Activated CD8-positive, alpha-beta memory T cell treated with anti-CD3 and anti-CD28 coated beads, Interleukin-2, amount 10 ng/mL, durations not matched to agents 7 days and 5 days (primary cell): ENCODE data around the gene CLEC4A. TPM values are rescaled to one million over a fixed set of nuclear protein-coding genes. Genes with fewer than 3 reads are reported as not detected.
"Not testable (repeated sequence)": the region's sequence is repeated elsewhere in the genome, so short reads cannot be mapped to it uniquely, and the experiment has no call there.

Experiments
- ATAC-seq: fragments of 150-1000 bp; cut with Tn5 transposase; one replicate; pipeline ENCODE4 v1.10.0; 2021; ENCODE audit warnings: moderate library complexity
- CTCF ChIA-PET: fragments of 350-600 bp; sonication (Branson Sonifier 250); formaldehyde crosslinking; loops from one replicate; lab custom pipeline; 2021; ENCODE audit warnings: antibody characterized with exemption; lab: Charles Lee
- DNase-seq: peaks from one replicate; pipeline ENCODE4 v3.0.0-alpha.2; 2020
- H3K27ac Mint-ChIP-seq: one replicate; pipeline ENCODE4 v1.8.0; 2021; ENCODE audit warnings: mild to moderate bottlenecking, mixed read lengths
- H3K27me3 Mint-ChIP-seq: one replicate; pipeline ENCODE4 v1.8.0; 2021; ENCODE audit warnings: mixed read lengths
- H3K36me3 Mint-ChIP-seq: one replicate; pipeline ENCODE4 v1.8.0; 2021; ENCODE audit warnings: mild to moderate bottlenecking, mixed read lengths
- H3K4me1 Mint-ChIP-seq: one replicate; pipeline ENCODE4 v1.8.0; 2021; ENCODE audit warnings: mixed read lengths
- H3K4me3 Mint-ChIP-seq: one replicate; pipeline ENCODE4 v1.8.0; 2021; ENCODE audit warnings: mild to moderate bottlenecking, moderate library complexity, mixed read lengths
- H3K9me3 Mint-ChIP-seq: one replicate; pipeline ENCODE4 v1.8.0; 2022; ENCODE audit warnings: low read depth, mixed read lengths
- total RNA-seq, 2 experiments: library from RNA; stranded (reverse); gene quantifications; one replicate each; pipeline ENCODE4 v1.2.3, GENCODE V29; 2021

Gene CLEC4A
- total RNA-seq, 2 experiments from 2014 or later: 0.19 to 0.79 TPM

DNA sequence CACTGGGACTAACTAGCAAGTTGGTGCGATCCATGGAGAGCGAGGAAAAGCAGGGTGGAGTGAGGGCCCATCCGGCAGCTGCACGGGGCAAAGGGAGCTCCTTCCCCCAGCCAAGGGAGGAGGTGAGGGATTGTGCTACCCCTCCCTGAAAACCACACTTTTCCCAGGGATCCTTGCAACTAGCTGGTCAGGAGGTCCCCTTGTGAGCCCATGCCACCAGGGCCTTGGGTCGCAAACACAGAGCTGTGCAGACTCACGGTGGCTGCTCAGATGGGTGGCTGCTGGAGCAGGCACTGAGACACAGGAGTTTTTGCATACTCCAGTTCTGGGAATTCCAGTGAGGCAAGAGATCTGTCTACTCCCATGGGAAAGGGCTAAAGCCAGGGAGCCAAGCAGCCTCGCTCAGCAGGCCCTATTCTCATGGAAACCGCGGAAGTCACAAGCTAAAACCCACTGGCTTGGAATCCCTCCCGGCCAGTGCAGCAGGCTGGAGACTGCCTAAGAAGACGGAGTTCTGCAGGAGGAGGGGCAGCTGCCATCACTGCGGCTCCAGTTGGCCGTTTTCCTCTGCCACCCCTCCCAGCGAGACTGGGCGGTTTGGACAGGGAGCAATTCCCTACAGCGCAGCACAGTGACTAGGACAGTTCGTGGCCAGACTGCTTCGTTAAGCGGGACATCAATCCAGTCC is 22.5 kb downstream of the CLEC4A start:
- Mint-ChIP-seq H3K4me3 (no peak overlapping the region), H3K36me3 (peaks cover 1% of the 10 kb centered on the region), H3K4me1 (no peaks in the 10 kb centered on the region), H3K27ac (no peak overlapping the region), H3K27me3 (peaks cover 50% of the 10 kb centered on the region), H3K9me3 (peaks cover 7% of the 10 kb centered on the region)
- CTCF ChIA-PET: no interaction called here
- DNase-seq (no peak), ATAC-seq (no peak)

DNA sequence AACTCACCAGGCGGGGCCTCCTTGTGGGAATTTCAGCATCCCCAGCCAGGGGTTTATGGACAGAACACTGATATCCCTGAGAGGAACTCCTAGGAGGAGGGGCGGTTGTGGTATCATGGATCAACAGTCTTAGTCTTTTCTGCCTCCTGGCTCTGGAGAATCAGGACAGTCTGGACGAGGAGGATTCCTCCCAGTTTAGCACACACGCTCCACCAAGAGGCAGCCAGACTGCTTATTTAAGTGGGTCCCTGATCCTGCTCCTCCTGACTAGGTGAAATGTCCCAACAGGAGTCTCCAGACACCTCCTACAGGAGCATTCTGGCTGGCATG is 23.0 kb downstream of the CLEC4A start:
- Mint-ChIP-seq H3K4me3 (no peak overlapping the region), H3K36me3 (no peaks in the 10 kb centered on the region), H3K27ac (no peak overlapping the region), H3K9me3 (peaks cover 4% of the 10 kb centered on the region), H3K27me3 (peaks cover 55% of the 10 kb centered on the region), H3K4me1 (no peaks in the 10 kb centered on the region)
- DNase-seq (no peak), ATAC-seq (no peak)
- CTCF ChIA-PET: no interaction called here

DNA sequence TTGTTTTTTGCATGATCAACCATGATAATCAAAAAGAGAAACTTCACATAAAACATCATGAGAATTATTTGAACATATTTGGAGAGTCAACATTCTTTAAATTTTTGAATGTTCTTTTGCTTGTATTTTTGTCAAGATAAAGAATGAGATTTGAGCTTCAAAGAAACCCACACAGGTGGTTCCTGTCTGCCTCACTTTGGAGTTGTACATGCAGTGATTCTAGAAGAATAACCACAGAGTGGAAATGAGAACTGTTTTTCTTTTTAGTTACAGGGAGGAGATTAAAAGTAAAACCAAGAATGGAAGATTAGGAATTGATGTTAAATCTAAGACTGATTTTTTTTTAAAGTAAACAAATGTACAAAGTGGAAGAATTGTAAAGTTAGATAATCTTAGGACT is 31.1 kb downstream of the CLEC4A start:
- H3K27me3 Mint-ChIP-seq: peaks cover 83% of the 10 kb centered on the region
- no peaks in the 10 kb centered on the region for H3K36me3 Mint-ChIP-seq
- no peak overlapping the region for H3K4me3 Mint-ChIP-seq
- no peak for ATAC-seq
- no peak overlapping the region for H3K27ac Mint-ChIP-seq
- H3K9me3 Mint-ChIP-seq: no peaks in the 10 kb centered on the region
- CTCF ChIA-PET: no interaction called here
- no peak for DNase-seq
- peaks cover 10% of the 10 kb centered on the region for H3K4me1 Mint-ChIP-seq

DNA sequence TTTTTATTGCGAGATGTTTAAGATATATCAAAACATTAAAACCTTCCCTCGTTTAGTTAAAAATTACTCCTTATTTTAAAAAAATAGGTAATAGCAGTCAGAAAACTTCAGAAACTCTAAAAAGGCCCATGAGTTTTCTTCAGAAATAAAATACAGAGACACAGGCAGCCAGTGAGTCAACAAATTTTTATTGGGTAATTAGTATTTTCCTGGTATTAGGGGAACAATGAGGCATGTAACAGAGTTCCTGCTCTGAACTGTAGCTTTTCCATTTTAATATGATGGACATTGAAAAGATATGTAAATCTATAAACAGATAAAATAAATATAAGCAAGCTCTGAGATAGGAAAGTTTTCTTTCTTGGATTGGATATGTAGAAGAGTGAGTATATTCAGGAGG is 33.0 kb downstream of the CLEC4A start:
- no peak overlapping the region for H3K4me3 Mint-ChIP-seq
- peaks cover 10% of the 10 kb centered on the region for H3K4me1 Mint-ChIP-seq
- peaks cover 77% of the 10 kb centered on the region for H3K27me3 Mint-ChIP-seq
- no peak for DNase-seq
- CTCF ChIA-PET: interaction anchor here (1.2 kb wide), 1 partner anchor 38 kb away, joined by 3 read pairs; no protein-coding TSS in a partner anchor
- no peaks in the 10 kb centered on the region for H3K9me3 Mint-ChIP-seq
- no peaks in the 10 kb centered on the region for H3K36me3 Mint-ChIP-seq
- ATAC-seq: no peak
- H3K27ac Mint-ChIP-seq: no peak overlapping the region

- DNase-seq (no peak), ATAC-seq (no peak)
- Mint-ChIP-seq H3K4me1 (peaks cover 13% of the 10 kb centered on the region), H3K9me3 (no peaks in the 10 kb centered on the region), H3K36me3 (no peaks in the 10 kb centered on the region), H3K4me3 (no peak within 1 kb of the TSS), H3K27ac (no peak within 1 kb of the TSS), H3K27me3 (peaks cover 73% of the 10 kb centered on the region)
- CTCF ChIA-PET: interaction anchor here (1.2 kb wide), 1 partner anchor 39 kb away, joined by 3 read pairs; no protein-coding TSS in a partner anchor
These were observed 33.4 kb downstream of the CLEC4A start, which contains the start of gene ZNF705A for GRCh38 chr12:8156845-8157244. Gene ZNF705A, plus strand, starts transcription at chr12:8157015. Its CDS starts 15,611 bp downstream, at chr12:8172626.

- CTCF ChIA-PET: no interaction called here
- peaks cover 65% of the 10 kb centered on the region for H3K27me3 Mint-ChIP-seq
- H3K4me1 Mint-ChIP-seq: peaks cover 20% of the 10 kb centered on the region
- ATAC-seq (no peak), DNase-seq (no peak)
- H3K4me3 Mint-ChIP-seq: no peak overlapping the region
- H3K9me3 Mint-ChIP-seq: no peaks in the 10 kb centered on the region
- no peaks in the 10 kb centered on the region for H3K36me3 Mint-ChIP-seq
- H3K27ac Mint-ChIP-seq: no peak overlapping the region
These were observed 34.2 kb downstream of the CLEC4A start for GRCh38 chr12:8157484-8158198.

- not testable (repeated sequence) for ATAC-seq, H3K36me3 Mint-ChIP-seq
These were observed 49.5 kb downstream of the CLEC4A start for GRCh38 chr12:8172911-8173310.

DNA sequence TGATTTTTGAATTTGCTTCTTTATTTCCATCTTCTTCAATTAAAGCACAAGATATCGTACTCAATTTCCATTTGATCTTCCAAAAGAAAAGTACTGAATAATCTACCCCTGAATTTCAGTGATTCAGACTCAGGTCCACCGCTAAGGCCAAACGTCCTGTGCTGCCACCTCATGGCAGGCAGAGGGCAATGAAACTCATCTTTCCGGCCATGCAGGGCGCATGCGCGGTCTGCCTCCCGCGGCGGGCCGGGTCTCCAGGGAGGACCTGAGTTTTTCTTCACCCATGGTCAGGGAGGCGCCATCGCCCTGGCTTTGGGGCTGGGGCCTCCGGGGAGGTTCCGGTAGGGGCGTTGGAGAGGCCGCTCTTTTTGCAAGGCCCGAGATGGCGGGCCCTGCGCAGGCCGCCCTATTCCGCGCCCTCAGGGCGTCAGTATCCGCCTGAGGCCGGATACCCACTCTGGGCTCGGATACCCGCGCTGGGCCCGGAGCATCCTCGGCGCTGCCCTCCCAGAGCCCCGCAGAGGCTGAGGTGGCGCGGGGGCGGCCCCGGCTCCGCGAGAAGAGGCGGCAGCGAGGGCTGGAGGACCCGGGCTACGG is 56.7 kb downstream of the CLEC4A start:
- H3K27me3 Mint-ChIP-seq, H3K9me3 Mint-ChIP-seq, H3K36me3 Mint-ChIP-seq: not testable (repeated sequence)
- CTCF ChIA-PET: interaction anchor here (0.7 to 1.9 kb wide), 4 partner anchors 22 to 91 kb away, joined by 3 to 6 read pairs (median 3); no protein-coding TSS in a partner anchor
- ATAC-seq: peak; percentile 95
- Mint-ChIP-seq H3K4me3 (peak overlapping the region; percentile 78), H3K4me1 (peaks cover 12% of the 10 kb centered on the region), H3K27ac (peak overlapping the region; percentile 83)
- DNase-seq: peak; percentile 89

More at GRCh38 chr12:8172911-8173310, 49.5 kb downstream of the CLEC4A start:
- H3K4me3 Mint-ChIP-seq, DNase-seq, H3K9me3 Mint-ChIP-seq, CTCF ChIA-PET, H3K4me1 Mint-ChIP-seq, H3K27ac Mint-ChIP-seq: not testable (repeated sequence)
- H3K27me3 Mint-ChIP-seq: peaks cover 27% of the 10 kb centered on the region

DNA sequence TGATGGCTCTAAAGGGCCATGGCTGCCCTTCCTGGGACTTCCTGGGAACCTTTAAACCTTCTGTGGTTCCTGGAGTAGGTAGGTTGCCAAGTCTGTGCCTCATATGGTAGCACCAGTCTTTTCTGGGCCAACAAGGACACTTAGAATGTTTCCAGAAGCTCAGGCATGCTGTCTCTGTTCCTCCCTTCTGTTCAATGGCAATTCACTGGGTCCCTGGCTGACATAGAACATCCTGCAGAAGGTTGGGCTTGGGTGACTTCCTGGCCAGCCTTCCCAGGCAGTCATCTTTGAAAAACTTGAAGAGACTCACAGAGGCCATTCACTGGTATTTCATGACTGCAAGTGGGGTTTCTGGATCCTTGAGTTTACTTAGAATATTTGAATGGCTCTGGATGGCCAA is 57.9 kb downstream of the CLEC4A start:
- DNase-seq, ATAC-seq, H3K27me3 Mint-ChIP-seq, H3K9me3 Mint-ChIP-seq, H3K36me3 Mint-ChIP-seq, H3K27ac Mint-ChIP-seq: not testable (repeated sequence)
- H3K4me3 Mint-ChIP-seq: peak overlapping the region; percentile 62
- CTCF ChIA-PET: interaction anchor here (0.9 to 1.9 kb wide), 2 partner anchors 50 to 72 kb away, joined by 4 to 6 read pairs; no protein-coding TSS in a partner anchor
- H3K4me1 Mint-ChIP-seq: peaks cover 12% of the 10 kb centered on the region

DNA sequence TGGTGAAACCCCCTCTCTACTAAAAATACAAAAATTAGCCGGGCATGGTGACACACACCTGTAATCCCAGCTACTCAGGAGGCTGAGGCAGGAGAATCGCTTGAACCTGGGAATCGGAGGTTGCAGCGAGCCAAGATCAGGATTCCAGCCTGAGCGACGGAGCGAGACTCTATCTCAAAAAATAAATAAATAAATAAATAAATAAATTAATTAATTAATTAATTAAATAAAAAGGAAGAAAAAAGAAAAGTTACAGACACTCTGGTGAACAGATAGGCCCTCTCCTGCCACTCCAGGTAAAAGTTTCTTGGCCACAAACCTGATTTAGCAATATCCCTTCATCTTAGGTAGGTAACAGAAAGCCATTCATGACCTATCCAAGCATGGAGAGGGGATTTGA is 59.5 kb downstream of the CLEC4A start:
- H3K4me1 Mint-ChIP-seq: peaks cover 12% of the 10 kb centered on the region
- CTCF ChIA-PET, ATAC-seq, H3K27ac Mint-ChIP-seq, DNase-seq, H3K4me3 Mint-ChIP-seq, H3K27me3 Mint-ChIP-seq, H3K36me3 Mint-ChIP-seq, H3K9me3 Mint-ChIP-seq: not testable (repeated sequence)

DNA sequence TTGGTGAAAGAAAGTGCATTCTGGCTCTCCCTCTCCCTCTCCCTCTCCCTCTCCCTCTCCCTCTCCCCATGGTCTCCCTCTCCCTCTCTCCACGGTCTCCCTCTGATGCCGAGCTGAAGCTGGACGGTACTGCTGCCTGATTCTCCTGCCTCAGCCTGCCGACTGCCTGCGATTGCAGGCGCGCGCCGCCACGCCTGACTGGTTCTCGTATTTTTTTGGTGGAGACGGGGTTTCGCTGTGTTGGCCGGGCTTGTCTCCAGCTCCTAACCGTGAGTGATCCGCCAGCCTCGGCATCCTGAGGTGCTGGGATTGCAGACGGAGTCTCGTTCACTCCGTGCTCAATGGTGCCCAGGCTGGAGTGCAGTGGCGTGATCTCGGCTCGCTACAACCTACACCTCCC is 59.9 kb downstream of the CLEC4A start:
- H3K4me3 Mint-ChIP-seq, CTCF ChIA-PET, DNase-seq, H3K27ac Mint-ChIP-seq, H3K9me3 Mint-ChIP-seq, H3K36me3 Mint-ChIP-seq, H3K27me3 Mint-ChIP-seq, ATAC-seq: not testable (repeated sequence)
- H3K4me1 Mint-ChIP-seq: peaks cover 12% of the 10 kb centered on the region

DNA sequence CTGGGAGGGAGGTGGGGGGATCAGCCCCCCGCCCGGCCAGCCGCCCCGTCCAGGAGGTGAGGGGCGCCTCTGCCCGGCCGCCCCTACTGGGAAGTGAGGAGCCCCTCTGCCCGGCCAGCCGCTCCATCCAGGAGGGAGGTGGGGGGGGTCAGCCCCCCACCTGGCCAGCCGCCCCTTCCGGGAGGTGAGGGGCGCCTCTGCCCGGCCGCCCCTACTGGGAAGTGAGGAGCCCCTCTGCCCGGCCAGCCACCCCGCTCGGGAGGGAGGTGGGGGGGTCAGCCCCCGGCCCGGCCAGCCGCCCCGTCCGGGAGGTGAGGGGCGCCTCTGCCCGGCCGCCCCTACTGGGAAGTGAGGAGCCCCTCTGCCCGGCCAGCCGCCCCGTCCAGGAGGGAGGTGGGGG is 60.8 kb downstream of the CLEC4A start:
- H3K4me3 Mint-ChIP-seq, H3K27ac Mint-ChIP-seq, H3K9me3 Mint-ChIP-seq, H3K36me3 Mint-ChIP-seq, ATAC-seq, H3K27me3 Mint-ChIP-seq, DNase-seq, CTCF ChIA-PET: not testable (repeated sequence)
- H3K4me1 Mint-ChIP-seq: peaks cover 12% of the 10 kb centered on the region

DNA sequence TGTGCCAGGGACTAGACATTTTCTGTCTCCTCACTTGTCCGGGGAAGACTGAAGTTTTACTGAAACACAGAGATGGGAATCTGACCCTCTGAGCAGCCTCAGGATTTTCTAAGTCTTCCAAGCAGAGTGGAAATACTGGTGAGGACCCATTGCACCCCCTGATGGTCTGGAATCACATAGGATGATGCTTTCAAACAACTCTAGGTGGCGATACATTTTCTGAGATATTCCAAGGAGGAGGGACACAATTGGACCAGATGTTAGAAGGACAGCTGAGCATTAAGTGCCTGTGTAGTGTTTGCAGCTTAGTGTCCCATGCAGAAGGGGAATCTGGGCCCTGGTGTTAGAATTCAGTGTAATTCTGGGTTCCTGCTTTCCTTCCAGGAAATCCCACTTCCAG is 64.7 kb downstream of the CLEC4A start:
- H3K36me3 Mint-ChIP-seq, H3K27ac Mint-ChIP-seq, DNase-seq, H3K27me3 Mint-ChIP-seq, H3K9me3 Mint-ChIP-seq, ATAC-seq, H3K4me3 Mint-ChIP-seq, CTCF ChIA-PET, H3K4me1 Mint-ChIP-seq: not testable (repeated sequence)
